GM19467 (cell line): Measurements from ENCODE around the gene PHF1.
"Not testable (repeated sequence)": the region's sequence is repeated elsewhere in the genome, so short reads cannot be mapped to it uniquely, and the experiment has no call there.

Experiments used
- ATAC-seq: cut with Tn5 transposase; IDR thresholded peaks from one replicate; pipeline ENCODE4 v1.9.1; 2021; ENCODE audit warnings: mild to moderate bottlenecking, moderate library complexity; ENCODE audit not compliant: unreplicated experiment

PHF1 gene

GRCh38 chr6:33410711-33411631 is at the start of gene PHF1:
Gene PHF1 (plus strand): TSS chr6:33411014. CDS start chr6:33412264, 1,250 bp downstream.
- ATAC-seq, result peak; percentile 27

- not testable (repeated sequence) for ATAC-seq
These were observed 47.3 kb upstream of the PHF1 start for GRCh38 chr6:33363486-33363885.

- not testable (repeated sequence) for ATAC-seq
These were observed 46.2 kb upstream of the PHF1 start for GRCh38 chr6:33364475-33365205.

GRCh38 chr6:33365206-33365971 is 45.4 kb upstream of the PHF1 start:
- not testable (repeated sequence) for ATAC-seq

- no peak for ATAC-seq
These were observed 43.7 kb upstream of the PHF1 start for GRCh38 chr6:33367009-33367714.

GRCh38 chr6:33367715-33368025 is 43.1 kb upstream of the PHF1 start:
- not testable (repeated sequence) for ATAC-seq

GRCh38 chr6:33371901-33372300 is 38.9 kb upstream of the PHF1 start:
- ATAC-seq, result not testable (repeated sequence)

GRCh38 chr6:33372526-33373123 is 38.2 kb upstream of the PHF1 start:
- no peak for ATAC-seq

GRCh38 chr6:33373960-33374910 is 36.6 kb upstream of the PHF1 start:
- ATAC-seq, result no peak

GRCh38 chr6:33375143-33375671 is 35.6 kb upstream of the PHF1 start:
- ATAC-seq, result no peak

GRCh38 chr6:33377171-33377570 is 33.6 kb upstream of the PHF1 start:
- no peak for ATAC-seq

- not testable (repeated sequence) for ATAC-seq
These were observed 31.6 kb upstream of the PHF1 start for GRCh38 chr6:33379184-33379583.

GRCh38 chr6:33380272-33380981 is 30.4 kb upstream of the PHF1 start:
- ATAC-seq, result no peak

GRCh38 chr6:33383427-33384185 is 27.2 kb upstream of the PHF1 start:
- ATAC-seq, result no peak

- ATAC-seq, result no peak
These were observed 26.2 kb upstream of the PHF1 start for GRCh38 chr6:33384581-33385020.

GRCh38 chr6:33390173-33390572 is 20.6 kb upstream of the PHF1 start:
- no peak for ATAC-seq

GRCh38 chr6:33390767-33391277 is 20.0 kb upstream of the PHF1 start:
- no peak for ATAC-seq
